Measurements from ENCODE around the gene CTBP1. TPM values are rescaled to one million over a fixed set of nuclear protein-coding genes. Genes with fewer than 3 reads are reported as not detected.

The CTBP1 gene
- total and polyA plus RNA-seq, 9 of the 15 experiments (the other 6 are each of a cell fraction or from before 2014, with no cell fraction given), result 14.5 to 162 (median 68.2) TPM

GRCh38 chr4:1285790-1286553 lies 37.0 kb upstream of the CTBP1 start (continued):
- TF ChIP-seq NFE2L1 (tag; IDR thresholded peaks at IDR 0.05; ENCODE audit: borderline replicate concordance, low read depth) (no peak), ZNF740 (CRISPR knock-in tag; IDR thresholded peaks at IDR 0.05) (no peak), ZNF740 (tag; IDR thresholded peaks at IDR 0.05) (no peak), CTCF (IDR thresholded peaks at IDR 0.05 in 2 of 3, conservative IDR thresholded peaks at IDR 0.05 in 1 of 3; ENCODE audit: insufficient read depth in 2 of 3, low read depth in 1 of 3, low read length in 3 of 3) (peak; percentile 47 to 51 (median 49)), ZNF282 (CRISPR knock-in tag; IDR thresholded peaks at IDR 0.05) (no peak), MEF2D (tag; conservative IDR thresholded peaks at IDR 0.05; ENCODE audit: low read depth) (no peak), EZH2 (IDR thresholded peaks at IDR 0.05; ENCODE audit: borderline replicate concordance, low read depth, low read length) (no peak), CBX3 (IDR thresholded peaks at IDR 0.05; ENCODE audit: borderline replicate concordance in 1 of 2, low read length in 2 of 2) (peak in 1 of 2 experiments; percentile 86; a peak in 2 of 3 replicates), GMEB1 (CRISPR knock-in tag; IDR thresholded peaks at IDR 0.05) (no peak), CTCFL (IDR thresholded peaks at IDR 0.05; ENCODE audit: borderline replicate concordance, insufficient read depth, low read depth, low read length, poor library complexity, severe bottlenecking) (peak; percentile 21), SMC3 (conservative IDR thresholded peaks at IDR 0.05; ENCODE audit: insufficient read depth, low read depth, low read length) (0 out of 2 replicates have a peak, but pooled peaks have one; percentile 27), CC2D1A (IDR thresholded peaks at IDR 0.05) (no peak), XRCC3 (IDR thresholded peaks at IDR 0.05) (no peak), SLC30A9 (CRISPR knock-in tag; IDR thresholded peaks at IDR 0.05) (no peak), ZFP36 (IDR thresholded peaks at IDR 0.05; ENCODE audit: low read depth, low read length, partially characterized antibody) (peak; percentile 82)

All from K562 (cell line).